ENCODE data around the gene COL4A2. TPM values are rescaled to one million over a fixed set of nuclear protein-coding genes. Genes with fewer than 3 reads are reported as not detected.
A peak's percentile ranks its signal among the peaks of the same experiment; 100 is the strongest.

The COL4A2 gene
- total RNA-seq, 6 donors from 2014 or later, result 169 to 458 (median 258) TPM

GRCh38 chr13:110519046-110519445, 212.0 kb downstream of the COL4A2 start:
- TF ChIP-seq EP300 (IDR thresholded peaks at IDR 0.05) (no peak), POLR2A (IDR thresholded peaks at IDR 0.05) (no peak), POLR2AphosphoS5 (IDR thresholded peaks at IDR 0.05) (no peak), CTCF (IDR thresholded peaks at IDR 0.05) (no peak)
- DNase-seq, result peak in 1 of 2 donors; percentile 59
- 87 to 93% methylated on average over 12 to 16 of the region's 16 CpGs for WGBS, 2 donors
- no peak overlapping the region for H3K4me3 ChIP-seq
- peaks cover 28 to 61% (median 41%) of the 10 kb centered on the region in 4 donors for H3K4me1 ChIP-seq
- H3K27ac ChIP-seq, result peak overlapping the region in 1 of 4 donors; percentile 87
- peaks cover 0 to 35% (median 7%) of the 10 kb centered on the region in 4 donors for H3K36me3 ChIP-seq
- H3K9me3 ChIP-seq, result no peaks in the 10 kb centered on the region
- H3K27me3 ChIP-seq, result no peaks in the 10 kb centered on the region
- no peak for ATAC-seq (ENCODE audit: low FRiP score in 2 of 2)

- Histone ChIP-seq H3K4me1 (peaks cover 30 to 66% (median 46%) of the 10 kb centered on the region in 4 donors), H3K27ac (peak overlapping the region; percentile 54 to 87 (median 82))
- TF ChIP-seq POLR2AphosphoS5 (IDR thresholded peaks at IDR 0.05) (no peak), CTCF (IDR thresholded peaks at IDR 0.05) (no peak), EP300 (IDR thresholded peaks at IDR 0.05) (no peak), POLR2A (IDR thresholded peaks at IDR 0.05) (no peak)
These were observed 212.4 kb downstream of the COL4A2 start for GRCh38 chr13:110519506-110519905.

GRCh38 chr13:110520431-110521295, 213.6 kb downstream of the COL4A2 start:
- H3K27ac ChIP-seq, result peak overlapping the region; percentile 54 to 87 (median 82)
- H3K9me3 ChIP-seq, result no peaks in the 10 kb centered on the region
- H3K36me3 ChIP-seq, result peaks cover 0 to 26% (median 4%) of the 10 kb centered on the region in 4 donors
- WGBS, 2 donors, result 38 to 44% methylated on average over 5 to 16 of the region's 16 CpGs
- peak; percentile 61 to 95 for DNase-seq
- H3K4me1 ChIP-seq, result peaks cover 41 to 74% (median 57%) of the 10 kb centered on the region in 4 donors
- no peak overlapping the region for H3K4me3 ChIP-seq
- peak; percentile 53 to 85 for ATAC-seq (ENCODE audit: low FRiP score in 2 of 2)
- TF ChIP-seq POLR2A (IDR thresholded peaks at IDR 0.05) (peak in 1 of 4 donors; percentile 73), EP300 (IDR thresholded peaks at IDR 0.05) (peak; percentile 95 to 99 (median 98)), POLR2AphosphoS5 (IDR thresholded peaks at IDR 0.05) (peak; percentile 93 to 97), CTCF (IDR thresholded peaks at IDR 0.05) (peak in 1 of 6 experiments; percentile 7)
- H3K27me3 ChIP-seq, result no peaks in the 10 kb centered on the region

More at GRCh38 chr13:110519506-110519905, 212.4 kb downstream of the COL4A2 start:
- Histone ChIP-seq H3K9me3 (no peaks in the 10 kb centered on the region), H3K36me3 (peaks cover 0 to 31% (median 6%) of the 10 kb centered on the region in 4 donors), H3K4me3 (no peak overlapping the region), H3K27me3 (no peaks in the 10 kb centered on the region)
- no peak for DNase-seq
- no peak for ATAC-seq (ENCODE audit: low FRiP score in 2 of 2)
- 87 to 91% methylated on average over 7 of the region's 7 CpGs for WGBS, 2 donors

- Histone ChIP-seq H3K4me3 (no peak overlapping the region), H3K36me3 (peaks cover 0 to 26% (median 4%) of the 10 kb centered on the region in 4 donors), H3K27me3 (no peaks in the 10 kb centered on the region), H3K27ac (peak overlapping the region; percentile 54 to 87 (median 82)), H3K4me1 (peaks cover 44 to 79% (median 63%) of the 10 kb centered on the region in 4 donors), H3K9me3 (no peaks in the 10 kb centered on the region)
- no peak for ATAC-seq (ENCODE audit: low FRiP score in 2 of 2)
- 59% methylated on average over 5 to 10 of the region's 10 CpGs for WGBS, 2 donors
- peak in 1 of 2 donors; percentile 50 for DNase-seq
- TF ChIP-seq CTCF (IDR thresholded peaks at IDR 0.05) (no peak), POLR2AphosphoS5 (IDR thresholded peaks at IDR 0.05) (no peak), POLR2A (IDR thresholded peaks at IDR 0.05) (no peak), EP300 (IDR thresholded peaks at IDR 0.05) (no peak)
These were observed 214.2 kb downstream of the COL4A2 start for GRCh38 chr13:110521296-110521680.
